H1 (cell line): Measurements from ENCODE around the gene ALOX5AP. TPM values are rescaled to one million over a fixed set of nuclear protein-coding genes. Genes with fewer than 3 reads are reported as not detected.

ENCODE experiments used
- CTCF ChIA-PET: fragments of 300-600 bp; sonication (Branson Sonifier 250); formaldehyde crosslinking; loops from one replicate; lab custom pipeline; 2021; ENCODE audit not compliant: partially characterized antibody; lab: Charles Lee
- POLR2A ChIA-PET: fragments of 300-600 bp; sonication (Branson Sonifier 250); formaldehyde crosslinking; loops from one replicate; lab custom pipeline; 2021; ENCODE audit warnings: inconsistent platforms; ENCODE audit not compliant: partially characterized antibody; lab: Charles Lee
- DNase-seq, 2 experiments: peaks; one replicate each; pipeline versions ENCODE4 v3.0.0 to v3.0.0-alpha.2; 2010 to 2022; ENCODE audit warnings: low spot score in 2 of 2, low read depth in 1 of 2, mixed read lengths in 1 of 2
- FAIRE-seq: peaks from 2 replicates; lab custom pipeline; 2011; peaks lifted over from hg19 to GRCh38; lab: Jason Lieb, UNC
- H2AFZ ChIP-seq: 2 replicates; pipeline ENCODE4 v1.8.1; 2012; ENCODE audit warnings: low read length, inconsistent platforms
- H2AK5ac ChIP-seq: 2 replicates; pipeline ENCODE4 v1.6.1; 2013; ENCODE audit warnings: low read depth, low read length
- H2BK120ac ChIP-seq: replicated peaks from 2 replicates; pipeline ENCODE3; 2013; ENCODE audit warnings: low read depth, low read length, inconsistent platforms
- H2BK12ac ChIP-seq: 2 replicates; pipeline ENCODE4 v1.6.1; 2013; ENCODE audit warnings: low read depth, low read length
- H2BK15ac ChIP-seq: 2 replicates; pipeline ENCODE4 v1.6.1; 2013; ENCODE audit warnings: low read length
- H2BK20ac ChIP-seq: 2 replicates; pipeline ENCODE4 v1.6.1; 2013; ENCODE audit warnings: low read length
- H2BK5ac ChIP-seq: 2 replicates; pipeline ENCODE4 v1.6.1; 2013; ENCODE audit warnings: low read depth, low read length
- H3K14ac ChIP-seq: 2 replicates; pipeline ENCODE4 v1.6.1; 2013; ENCODE audit warnings: inconsistent platforms; ENCODE audit not compliant: insufficient read length
- H3K18ac ChIP-seq: 2 replicates; pipeline ENCODE4 v1.6.1; 2013; ENCODE audit warnings: low read length; ENCODE audit errors: extremely low read depth
- H3K23ac ChIP-seq: 2 replicates; pipeline ENCODE4 v1.6.1; 2013; ENCODE audit warnings: inconsistent platforms; ENCODE audit not compliant: insufficient read length
- H3K23me2 ChIP-seq: 2 replicates; pipeline ENCODE4 v1.6.1; 2013; ENCODE audit warnings: low read depth, low read length
- H3K27ac ChIP-seq: 2 replicates; pipeline ENCODE4 v1.6.1; 2011; ENCODE audit warnings: low read depth, low read length, inconsistent platforms
- H3K27me3 ChIP-seq, 4 experiments: replicated peaks in 1 of 4; 1 replicate in 1 of 4; 2 replicates in 3 of 4; pipeline versions ENCODE4 v1.6.1 to v1.8.1; 2011 to 2013; ENCODE audit warnings: low read length in 3 of 4, mild to moderate bottlenecking in 3 of 4, inconsistent platforms in 2 of 4, mixed read lengths in 2 of 4, moderate library complexity in 1 of 4; ENCODE audit not compliant: control insufficient read depth in 3 of 4, insufficient read depth in 3 of 4; ENCODE audit errors: extremely low read depth in 1 of 4
- H3K36me3 ChIP-seq, 4 experiments: 2 replicates each; pipeline versions ENCODE4 v1.6.1 to v1.8.1; 2011 to 2013; ENCODE audit warnings: mild to moderate bottlenecking in 4 of 4, low read length in 3 of 4, moderate library complexity in 2 of 4, control low read depth in 1 of 4, inconsistent platforms in 1 of 4; ENCODE audit not compliant: insufficient read depth in 4 of 4, control insufficient read depth in 2 of 4
- H3K4ac ChIP-seq: replicated peaks from 2 replicates; pipeline ENCODE3; 2013; ENCODE audit warnings: low read length, low read depth, mixed read lengths, inconsistent platforms; ENCODE audit not compliant: insufficient read length
- H3K4me1 ChIP-seq, 4 experiments: replicated peaks in 1 of 4; 1 replicate in 1 of 4; 2 replicates in 3 of 4; pipeline versions ENCODE4 v1.6.1 to v1.8.1; 2011 to 2013; ENCODE audit warnings: low read length in 3 of 4, inconsistent platforms in 2 of 4, mixed read lengths in 1 of 4; ENCODE audit not compliant: insufficient read depth in 4 of 4, control insufficient read depth in 3 of 4
- H3K4me2 ChIP-seq, 2 experiments: 2 replicates each; pipeline versions ENCODE4 v1.6.1 to v1.8.1; 2011 to 2013; ENCODE audit warnings: low read depth in 2 of 2, low read length in 2 of 2, control low read depth in 1 of 2, inconsistent platforms in 1 of 2, mild to moderate bottlenecking in 1 of 2; ENCODE audit not compliant: insufficient read depth in 1 of 2
- H3K4me3 ChIP-seq, 4 experiments: fragments of 200-600, 300-600 bp in 1 of 4; sonication (generic), shearing (Covaris generic), sonication (Bioruptor Twin) in 1 of 4; 2 replicates each; pipeline versions ENCODE4 v1.5.1 to v1.8.1; 2011 to 2016; ENCODE audit warnings: low read length in 4 of 4, low read depth in 3 of 4, control low read depth in 2 of 4, inconsistent platforms in 2 of 4, mild to moderate bottlenecking in 2 of 4, mixed read lengths in 1 of 4, moderate library complexity in 1 of 4; ENCODE audit not compliant: insufficient read depth in 2 of 4; ENCODE audit errors: extremely low read depth in 1 of 4
- H3K56ac ChIP-seq: replicated peaks from 2 replicates; pipeline ENCODE3; 2013; ENCODE audit warnings: low read depth, mild to moderate bottlenecking, mixed read lengths, low read length, inconsistent platforms; ENCODE audit not compliant: insufficient read length
- H3K79me1 ChIP-seq: 2 replicates; pipeline ENCODE4 v1.6.1; 2013; ENCODE audit warnings: low read depth, low read length, control low read depth
- H3K79me2 ChIP-seq, 2 experiments: 2 replicates each; pipeline versions ENCODE4 v1.6.1 to v1.8.1; 2012 to 2013; ENCODE audit warnings: low read length in 2 of 2, mild to moderate bottlenecking in 2 of 2, inconsistent platforms in 1 of 2; ENCODE audit not compliant: insufficient read depth in 2 of 2, control insufficient read depth in 1 of 2
- H3K9ac ChIP-seq, 4 experiments: replicated peaks in 1 of 4; 1 replicate in 1 of 4; 2 replicates in 3 of 4; pipeline versions ENCODE4 v1.6.1 to v1.8.1; 2011 to 2013; ENCODE audit warnings: low read depth in 3 of 4, low read length in 3 of 4, control low read depth in 2 of 4, mild to moderate bottlenecking in 2 of 4, moderate library complexity in 2 of 4, inconsistent platforms in 1 of 4; ENCODE audit errors: extremely low read depth in 1 of 4
- H3K9me3 ChIP-seq, 2 experiments: 2 replicates each; pipeline versions ENCODE4 v1.6.1 to v1.8.1; 2012 to 2013; ENCODE audit warnings: mild to moderate bottlenecking in 2 of 2, moderate library complexity in 2 of 2, control low read depth in 1 of 2, inconsistent platforms in 1 of 2, low read depth in 1 of 2, low read length in 1 of 2, mixed read lengths in 1 of 2; ENCODE audit not compliant: insufficient read depth in 2 of 2
- H4K20me1 ChIP-seq, 2 experiments: replicated peaks in 1 of 2; 2 replicates each; pipeline versions ENCODE3 to v1.8.1; 2011 to 2013; ENCODE audit warnings: inconsistent platforms in 2 of 2, low read length in 2 of 2, mild to moderate bottlenecking in 1 of 2; ENCODE audit not compliant: insufficient read depth in 2 of 2, control insufficient read depth in 1 of 2
- H4K5ac ChIP-seq: 2 replicates; pipeline ENCODE4 v1.6.1; 2013; ENCODE audit warnings: low read length, low read depth, mixed read lengths, inconsistent platforms; ENCODE audit not compliant: insufficient read length
- H4K8ac ChIP-seq: 2 replicates; pipeline ENCODE4 v1.8.0; 2013; ENCODE audit warnings: mild to moderate bottlenecking, moderate library complexity, low read length, inconsistent platforms; ENCODE audit not compliant: insufficient read depth; ENCODE audit errors: extremely low read depth
- H4K91ac ChIP-seq: replicated peaks from 2 replicates; pipeline ENCODE3; 2013; ENCODE audit warnings: low read length, mixed read lengths, inconsistent platforms; ENCODE audit not compliant: insufficient read length
- BACH1 ChIP-seq: IDR thresholded peaks from 2 replicates; pipeline ENCODE4 v1.6.1; 2012; ENCODE audit warnings: low read length, improper control_type of control experiment
- KDM5A ChIP-seq: fragments of 200-600 bp; IDR thresholded peaks from 2 replicates; pipeline ENCODE4 v1.7.1; 2012; ENCODE audit warnings: mild to moderate bottlenecking, low read length, inconsistent platforms, mixed read lengths
- POLR2A ChIP-seq, 2 experiments: IDR thresholded peaks; 1 replicate in 1 of 2; 2 replicates in 1 of 2; pipeline ENCODE4 v1.6.1; 2011; ENCODE audit warnings: low read depth in 2 of 2, low read length in 2 of 2, mild to moderate bottlenecking in 2 of 2; ENCODE audit errors: control extremely low read depth in 1 of 2
- RFX5 ChIP-seq: IDR thresholded peaks from 2 replicates; pipeline ENCODE4 v1.6.1; 2011; ENCODE audit warnings: low read depth, low read length, improper control_type of control experiment, borderline replicate concordance
- RNF2 ChIP-seq: fragments of 200-900, 300-1000 bp; sonication (generic); IDR thresholded peaks from 2 replicates; pipeline ENCODE4 v1.7.1; 2016; ENCODE audit warnings: borderline replicate concordance, low read depth, mild to moderate bottlenecking, antibody characterized with exemption, low read length; ENCODE audit not compliant: poor library complexity, severe bottlenecking; ENCODE audit errors: missing control alignments
- SP1 ChIP-seq: IDR thresholded peaks from 2 replicates; pipeline ENCODE4 v1.6.1; 2011; ENCODE audit warnings: low read depth, low read length
- SUZ12 ChIP-seq: fragments of 200-600 bp; sonication (generic); IDR thresholded peaks from 2 replicates; pipeline ENCODE4 v1.6.1; 2012; ENCODE audit warnings: mild to moderate bottlenecking, inconsistent platforms, low read length, moderate library complexity, mixed read lengths
- WGBS, 2 experiments: shearing (Covaris generic) in 1 of 2; methylation state at CpG; one replicate each; pipeline versions ENCODE4 v1.1.6 to v1.1.7; 2013 to 2015; ENCODE audit warnings: low lambda C conversion rate in 2 of 2, mixed read lengths in 2 of 2, inconsistent platforms in 1 of 2, low coverage in 1 of 2, missing lambda C conversion rate in 1 of 2; ENCODE audit not compliant: insufficient replicate concordance in 2 of 2, insufficient coverage in 1 of 2, insufficient read length in 1 of 2; ENCODE audit errors: extremely low coverage in 1 of 2, missing lambda C conversion rate in 1 of 2; 5-methylcytosine and 5-hydroxymethylcytosine counted together
- polyA plus RNA-seq, 7 experiments: library from polyadenylated mRNA; depleted of rRNA in 3 of 7; stranded (reverse) in 5 of 7; unstranded in 2 of 7; fragments of >200 nt in 5 of 7; fragments of 200-250 nt in 2 of 7; gene quantifications; 1 replicate in 5 of 7; 2 replicates in 1 of 7; 4 replicates in 1 of 7; pipeline versions ENCODE4 v1.2.1 to v1.2.3, GENCODE V29; 2011 to 2013; ENCODE audit warnings: missing spikeins in 2 of 7, mixed read lengths in 2 of 7
- total RNA-seq: library from RNA; stranded (reverse); fragmentation: NEBNext Ultra II Directional; extraction: Animal tissue kit (Norgen Biotek cat#: 25700); gene quantifications from 2 replicates; pipeline ENCODE4 v1.2.1, GENCODE V29; 2021

ALOX5AP gene
- total and polyA plus RNA-seq, 2 of the 8 experiments (the other 6 are each of a cell fraction or from before 2014, with no cell fraction given): not detected

DNA sequence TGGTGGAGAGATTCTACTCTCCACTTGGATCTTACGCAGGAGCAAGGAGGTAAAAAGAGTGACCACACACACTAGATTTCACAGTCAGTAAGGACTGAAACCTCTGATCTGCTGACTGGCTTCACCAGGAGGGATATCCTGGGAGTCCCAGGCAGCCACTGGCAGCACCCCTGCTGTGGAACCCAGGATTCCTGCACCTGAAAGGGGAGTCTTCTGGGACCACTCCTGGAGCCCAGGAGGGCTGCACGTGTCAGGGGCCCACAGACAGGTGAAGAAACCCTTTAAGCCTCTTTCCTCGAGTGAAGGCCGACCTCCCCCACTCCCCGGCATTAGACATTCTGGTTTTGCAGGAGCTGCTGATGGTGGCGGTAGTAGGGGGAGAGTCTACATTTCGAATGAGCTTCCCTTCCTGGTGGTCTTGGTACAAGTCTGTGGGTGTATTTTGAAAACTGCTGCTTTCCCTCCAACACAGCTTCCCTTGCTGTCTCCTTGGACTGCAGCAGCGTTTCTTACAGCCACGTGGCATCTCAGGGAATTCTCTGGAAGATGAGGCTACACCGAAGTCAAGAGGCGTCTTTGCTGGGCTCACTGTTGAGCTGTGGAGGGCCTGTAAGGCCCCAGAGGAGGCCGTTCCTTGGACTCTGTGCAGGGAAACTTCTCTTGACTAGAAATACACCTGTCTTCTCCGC is 62.6 kb downstream of the ALOX5AP start:
- no peak for FAIRE-seq

More for the DNA sequence above, 62.6 kb downstream of the ALOX5AP start:
- Histone ChIP-seq H3K23me2 (no peaks in the 10 kb centered on the region), H3K23ac (no peak overlapping the region), H3K14ac (no peak overlapping the region), H4K5ac (no peak overlapping the region), H3K4me3 (no peak overlapping the region), H3K4me1 (peaks cover 0 to 2% (median 1%) of the 10 kb centered on the region in 4 experiments; a peak in 5 of 7 replicates), H3K9ac (no peak overlapping the region), H2BK120ac (no peak overlapping the region), H3K27ac (no peak overlapping the region), H3K27me3 (no peaks in the 10 kb centered on the region), H3K56ac (no peak overlapping the region), H3K79me2 (no peaks in the 10 kb centered on the region), H4K8ac (no peak overlapping the region), H3K9me3 (no peaks in the 10 kb centered on the region), H2BK15ac (no peak overlapping the region), H2BK20ac (no peak overlapping the region), H2BK5ac (no peak overlapping the region), H4K20me1 (no peaks in the 10 kb centered on the region), H3K4ac (no peak overlapping the region), H2BK12ac (no peak overlapping the region)
- 92% methylated on average over 13 of the region's 13 CpGs; no CpG with 5 or more reads in 1 of the 2 experiments for WGBS, 2 experiments
- ChIA-PET CTCF (interaction anchor here (0.8 to 1.8 kb wide), 6 partner anchors 19 to 305 kb away, joined by 3 to 6 read pairs (median 4); no protein-coding TSS in a partner anchor), POLR2A (interaction anchor here (0.6 kb wide), 1 partner anchor 186 kb away, joined by 3 read pairs; no protein-coding TSS in a partner anchor)
- no peak for TF ChIP-seq RNF2
- TF ChIP-seq POLR2A (IDR thresholded peaks at IDR 0.05; ENCODE audit: control extremely low read depth in 1 of 2, low read depth in 2 of 2, low read length in 2 of 2): no peak
- no peak for TF ChIP-seq KDM5A
- no peak for TF ChIP-seq BACH1
- TF ChIP-seq SP1: no peak
- no peak for TF ChIP-seq SUZ12
- TF ChIP-seq RFX5: no peak
- TF ChIP-seq, all 59 proteins: peak for 0
- Histone ChIP-seq H2AFZ (no peak overlapping the region), H4K91ac (no peak overlapping the region), H3K4me2 (no peak overlapping the region), H3K18ac (no peak overlapping the region), H3K36me3 (no peaks in the 10 kb centered on the region), H2AK5ac (no peak overlapping the region), H3K79me1 (no peaks in the 10 kb centered on the region)
- DNase-seq: no peak
